Lower leg skin (tissue), 3 donors: Measurements from ENCODE around the gene TRPM2.

Experiments
- CTCF ChIP-seq, 3 donors: fragments of 450-650 bp; IDR thresholded peaks; one replicate each; pipeline ENCODE4 v1.5.1; 2016; ENCODE audit warnings: antibody characterized with exemption in 3 of 3, mild to moderate bottlenecking in 3 of 3, moderate library complexity in 2 of 3
- POLR2A ChIP-seq, 2 donors: fragments of 450-650 bp; IDR thresholded peaks; one replicate each; pipeline ENCODE4 v1.6.1; 2016 to 2017; ENCODE audit warnings: antibody characterized with exemption in 2 of 2, mild to moderate bottlenecking in 1 of 2, moderate library complexity in 1 of 2

GRCh38 chr21:44352253-44352860 lies 1.1 kb upstream of the TRPM2 start:
- TF ChIP-seq CTCF (IDR thresholded peaks at IDR 0.05), result no peak
- no peak for TF ChIP-seq POLR2A (IDR thresholded peaks at IDR 0.05)
